Muscle of leg (tissue), 11 donors: ENCODE measurements around the gene EPYC. TPM values are rescaled to one million over a fixed set of nuclear protein-coding genes. Genes with fewer than 3 reads are reported as not detected.
"Not testable (repeated sequence)": the region's sequence is repeated elsewhere in the genome, so short reads cannot be mapped to it uniquely, and the experiment has no call there.

Experiments
- DNase-seq: peaks from one replicate; pipeline ENCODE4 v3.0.0; 2013
- H3K27ac ChIP-seq: one replicate; pipeline ENCODE4 v1.5.1; 2013; ENCODE audit warnings: mild to moderate bottlenecking, low read length, control low read depth
- H3K27me3 ChIP-seq: one replicate; pipeline ENCODE4 v1.6.1; 2013; ENCODE audit warnings: low read length; ENCODE audit not compliant: control insufficient read depth, insufficient read depth
- H3K36me3 ChIP-seq: one replicate; pipeline ENCODE4 v1.6.1; 2013; ENCODE audit warnings: low read length; ENCODE audit not compliant: control insufficient read depth, insufficient read depth
- H3K4me1 ChIP-seq: one replicate; pipeline ENCODE4 v1.6.1; 2013; ENCODE audit warnings: low read length; ENCODE audit not compliant: control insufficient read depth, insufficient read depth
- H3K4me3 ChIP-seq: one replicate; pipeline ENCODE4 v1.5.1; 2013; ENCODE audit warnings: low read length, control low read depth
- H3K9me3 ChIP-seq: replicated peaks from 2 replicates; pipeline ENCODE4 v1.6.1; 2013; ENCODE audit warnings: low read depth, low read length; ENCODE audit not compliant: control insufficient read depth
- WGBS: methylation state at CpG from one replicate; pipeline ENCODE4 v1.1.5; 2013; ENCODE audit warnings: missing lambda C conversion rate; ENCODE audit not compliant: insufficient coverage; 5-methylcytosine and 5-hydroxymethylcytosine counted together
- polyA plus RNA-seq, 8 donors: library from polyadenylated mRNA; unstranded; fragments of 120-200 nt; gene quantifications; one replicate each; pipeline versions ENCODE4 v1.2.1 to v1.2.3, GENCODE V29; 2013; ENCODE audit warnings: inconsistent platforms in 1 of 8, low replicate concordance in 1 of 8; ENCODE audit not compliant: insufficient read length in 8 of 8, insufficient read depth in 1 of 8
- total RNA-seq: library from RNA; stranded (reverse); fragments of 120-200 nt; gene quantifications from one replicate; pipeline ENCODE4 v1.2.4, GENCODE V29; 2013

The EPYC gene
- total and polyA plus RNA-seq, 9 donors, result 0.04 to 0.25 (median 0.12) TPM; not detected in 6

DNA sequence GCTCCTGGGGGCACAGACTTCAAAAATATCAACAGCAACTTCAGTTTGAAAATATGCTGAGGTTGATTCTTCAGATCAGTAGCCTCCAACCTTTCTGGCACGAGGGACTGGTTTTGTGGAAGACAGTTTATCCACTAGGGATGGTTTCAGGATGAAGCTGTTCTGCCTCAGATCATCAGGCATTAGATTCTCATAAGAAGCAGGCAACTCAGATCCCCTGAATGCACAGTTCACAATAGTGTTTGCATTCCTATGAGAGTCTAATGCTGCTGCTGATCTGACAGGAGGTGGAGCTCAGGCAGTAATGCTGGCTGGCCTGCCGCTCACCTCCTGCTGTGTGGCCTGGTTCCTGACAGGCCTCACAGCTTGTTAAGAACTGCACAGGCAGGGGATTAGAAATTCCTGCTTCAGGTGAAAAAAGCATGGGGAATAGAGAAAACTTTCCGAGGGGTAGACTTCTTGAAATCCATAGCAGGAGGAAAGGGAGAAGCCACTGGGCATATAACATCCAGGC is 12.8 kb downstream of the EPYC start:
- no peak overlapping the region for H3K4me3 ChIP-seq
- no peak overlapping the region for H3K27ac ChIP-seq
- DNase-seq, result no peak
- H3K36me3 ChIP-seq, result no peaks in the 10 kb centered on the region
- no peaks in the 10 kb centered on the region for H3K4me1 ChIP-seq
- H3K27me3 ChIP-seq, result no peaks in the 10 kb centered on the region
- no peaks in the 10 kb centered on the region for H3K9me3 ChIP-seq
- WGBS, result 71% methylated on average over 1 of the region's 3 CpGs

DNA sequence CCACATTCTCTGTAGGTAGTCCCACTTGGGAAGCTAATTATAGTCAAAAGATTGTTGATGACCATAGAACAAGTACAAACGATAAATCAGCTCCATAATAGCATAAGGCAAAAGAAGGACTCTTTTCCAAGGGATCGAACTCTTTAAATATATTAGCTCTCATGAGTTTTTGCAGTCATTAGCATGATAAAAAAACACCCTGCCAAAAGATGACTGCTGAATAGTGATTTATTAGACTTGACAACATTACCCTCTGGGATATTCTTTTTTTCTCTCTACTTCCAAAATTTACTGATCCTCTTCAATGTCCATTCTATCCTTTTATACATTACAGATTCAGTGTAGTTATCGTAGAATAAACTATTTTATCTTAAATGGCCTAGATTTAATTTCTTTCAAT is 14.2 kb downstream of the EPYC start:
- Histone ChIP-seq H3K4me1 (no peaks in the 10 kb centered on the region), H3K27ac (peak overlapping the region; percentile 81), H3K36me3 (no peaks in the 10 kb centered on the region), H3K4me3 (no peak overlapping the region), H3K9me3 (peaks cover 4% of the 10 kb centered on the region), H3K27me3 (no peaks in the 10 kb centered on the region)
- no CpG with 5 or more reads among the region's 3 CpGs for WGBS
- peak; percentile 64 for DNase-seq

DNA sequence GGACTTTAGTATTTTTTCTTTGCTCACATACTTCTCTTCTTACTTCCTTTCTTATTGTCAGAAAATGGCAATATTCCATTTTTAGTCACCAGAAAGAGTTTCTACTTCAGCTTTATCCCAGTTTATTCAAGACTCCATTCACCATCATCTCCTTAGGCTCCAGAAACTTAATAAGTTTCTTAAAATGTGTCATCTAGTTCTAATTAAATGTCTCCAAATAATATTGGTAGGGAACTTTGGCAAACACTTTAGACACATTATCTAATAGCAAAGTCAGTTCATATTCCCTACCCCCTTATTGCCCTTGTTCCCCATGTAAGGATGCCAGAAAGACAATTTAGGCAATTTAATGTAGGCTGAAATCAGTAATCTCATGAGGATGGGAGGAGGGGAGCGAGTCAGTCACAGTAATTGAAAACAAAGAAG is 15.1 kb downstream of the EPYC start:
- peak; percentile 95 for DNase-seq
- no peaks in the 10 kb centered on the region for H3K27me3 ChIP-seq
- no peaks in the 10 kb centered on the region for H3K36me3 ChIP-seq
- no peaks in the 10 kb centered on the region for H3K4me1 ChIP-seq
- H3K27ac ChIP-seq, result peak overlapping the region; percentile 81
- no CpG with 5 or more reads among the region's 1 CpG for WGBS
- H3K4me3 ChIP-seq, result no peak overlapping the region
- H3K9me3 ChIP-seq, result peaks cover 4% of the 10 kb centered on the region

DNA sequence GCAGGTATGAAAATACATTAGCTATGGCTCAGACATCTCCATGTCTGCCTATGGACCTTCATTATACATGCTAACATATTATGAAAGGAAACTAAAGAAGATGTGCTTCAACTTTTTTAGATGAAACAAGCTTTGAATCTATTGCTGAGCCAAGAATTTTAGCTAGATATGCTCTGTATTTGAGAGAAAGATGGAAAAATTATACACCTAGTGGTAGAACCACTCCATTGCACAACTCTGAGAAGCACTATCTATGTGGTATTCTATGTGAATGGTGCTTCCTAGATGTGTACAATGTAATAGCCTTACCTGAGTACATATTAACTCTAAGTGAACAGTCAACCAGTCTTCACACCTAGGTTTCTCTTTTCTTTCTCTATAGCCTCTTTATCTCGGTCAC is 17.3 kb downstream of the EPYC start:
- no peak for DNase-seq
- Histone ChIP-seq H3K27me3 (no peaks in the 10 kb centered on the region), H3K9me3 (peaks cover 4% of the 10 kb centered on the region), H3K36me3 (no peaks in the 10 kb centered on the region), H3K27ac (no peak overlapping the region), H3K4me1 (no peaks in the 10 kb centered on the region), H3K4me3 (no peak overlapping the region)
- WGBS, result no CpG with 5 or more reads among the region's 1 CpG

DNA sequence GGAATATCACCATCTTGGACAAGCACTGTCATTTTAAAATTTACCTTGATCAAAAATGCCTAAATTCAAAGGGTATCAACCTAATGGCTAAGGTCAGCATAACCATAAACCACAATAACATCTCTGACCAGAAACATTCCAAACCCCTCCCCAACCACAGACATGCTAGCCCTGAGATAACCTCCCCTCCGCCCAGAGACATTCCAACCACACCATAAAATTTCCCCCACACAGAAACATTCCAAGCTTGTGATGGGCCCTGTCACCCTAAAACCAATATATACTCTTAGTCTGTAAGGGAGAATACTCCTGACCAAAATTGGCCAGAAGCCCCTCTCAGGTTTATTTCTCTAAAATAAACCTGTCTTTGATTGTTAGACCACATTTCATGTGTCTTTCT is 17.7 kb downstream of the EPYC start:
- WGBS, result no CpG with 5 or more reads among the region's 1 CpG
- DNase-seq, result no peak
- Histone ChIP-seq H3K4me1 (no peaks in the 10 kb centered on the region), H3K27ac (no peak overlapping the region), H3K4me3 (no peak overlapping the region), H3K36me3 (no peaks in the 10 kb centered on the region), H3K27me3 (no peaks in the 10 kb centered on the region), H3K9me3 (peaks cover 4% of the 10 kb centered on the region)

DNA sequence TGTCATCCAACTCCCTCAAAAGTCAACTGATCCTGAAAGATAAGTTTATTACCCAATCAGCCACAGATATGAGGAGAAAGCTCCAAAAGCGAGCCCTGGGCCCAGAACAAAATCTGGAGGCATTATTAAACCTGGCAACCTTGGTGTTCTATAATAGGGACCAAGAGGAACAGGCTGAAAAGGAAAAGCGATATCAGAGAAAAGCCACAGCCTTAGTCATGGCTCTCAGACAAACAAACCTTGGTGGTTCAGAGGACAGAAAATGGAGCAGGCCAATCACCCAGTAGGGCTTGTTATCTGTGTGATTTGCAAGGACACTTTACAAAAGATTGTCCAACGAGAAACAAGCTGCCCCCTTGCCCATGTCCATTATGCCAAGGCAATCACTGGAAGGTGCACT is 19.4 kb downstream of the EPYC start:
- not testable (repeated sequence) for H3K9me3 ChIP-seq, H3K4me3 ChIP-seq, DNase-seq, H3K27me3 ChIP-seq, H3K27ac ChIP-seq, H3K36me3 ChIP-seq, H3K4me1 ChIP-seq
- 92% methylated on average over 2 of the region's 3 CpGs for WGBS

DNA sequence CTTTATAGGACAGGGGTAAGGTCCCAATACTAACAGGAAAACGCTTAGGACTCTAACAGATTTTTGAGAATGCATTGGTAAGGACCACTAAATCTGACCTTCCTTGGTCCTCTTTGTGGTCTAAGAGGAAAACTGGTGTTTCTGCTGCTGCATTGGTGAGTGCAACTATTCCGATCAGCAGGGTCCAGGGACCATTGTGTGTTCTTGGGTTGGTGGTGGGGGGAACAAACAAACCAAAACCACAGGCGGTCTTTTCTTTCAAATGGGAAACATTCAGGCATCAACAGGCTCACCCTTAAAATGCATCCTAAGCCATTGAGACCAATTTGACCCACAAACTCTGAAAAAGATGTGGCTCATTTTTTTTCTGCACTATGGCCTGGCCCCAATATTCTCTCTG is 20.7 kb downstream of the EPYC start:
- peaks cover 5% of the 10 kb centered on the region for H3K4me1 ChIP-seq
- DNase-seq, result no peak
- no peak overlapping the region for H3K27ac ChIP-seq
- no peaks in the 10 kb centered on the region for H3K36me3 ChIP-seq
- no peak overlapping the region for H3K4me3 ChIP-seq
- peaks cover 4% of the 10 kb centered on the region for H3K9me3 ChIP-seq
- no peaks in the 10 kb centered on the region for H3K27me3 ChIP-seq
- no CpG with 5 or more reads among the region's 3 CpGs for WGBS

DNA sequence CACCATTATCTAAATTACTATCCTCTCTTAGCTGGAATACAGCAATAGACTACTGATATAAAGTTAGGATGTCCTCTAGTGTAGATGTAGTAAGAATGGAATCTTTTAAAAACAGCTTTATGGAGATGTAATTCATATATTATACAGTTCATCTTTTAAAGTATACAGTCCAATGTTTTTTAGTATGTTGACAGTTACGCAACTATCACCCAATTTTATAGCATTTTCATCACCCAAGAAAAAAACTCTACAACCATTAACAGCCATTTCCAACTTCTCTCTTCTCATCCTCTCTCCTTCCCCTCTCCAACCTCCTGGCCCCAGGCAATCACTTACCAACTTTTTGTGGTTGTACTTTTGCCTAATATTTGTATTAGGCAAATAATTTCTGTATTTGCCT is 22.6 kb downstream of the EPYC start:
- Histone ChIP-seq H3K36me3 (no peaks in the 10 kb centered on the region), H3K9me3 (peaks cover 4% of the 10 kb centered on the region), H3K4me1 (peaks cover 7% of the 10 kb centered on the region), H3K4me3 (no peak overlapping the region), H3K27me3 (no peaks in the 10 kb centered on the region), H3K27ac (no peak overlapping the region)
- no peak for DNase-seq
- no CpG with 5 or more reads among the region's 1 CpG for WGBS

DNA sequence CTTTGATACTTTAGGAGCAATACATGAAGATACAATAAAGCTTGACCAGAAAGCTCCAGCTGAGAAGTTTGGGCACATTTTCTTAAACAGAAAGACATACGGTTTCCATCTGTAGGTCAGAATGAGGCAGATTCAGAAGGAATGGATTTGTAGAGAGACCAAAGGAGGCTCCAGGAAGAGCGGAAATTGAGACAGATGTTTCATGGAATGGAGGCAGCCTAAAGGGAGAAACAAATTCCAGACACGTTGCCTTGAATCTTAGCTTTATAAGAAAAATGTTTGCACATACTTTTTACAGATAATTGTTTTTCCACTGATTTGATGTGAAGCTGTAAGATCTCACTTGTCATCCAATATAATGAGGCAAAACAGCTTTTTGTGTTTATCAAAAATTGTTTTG is 24.8 kb downstream of the EPYC start:
- H3K27ac ChIP-seq, result peak overlapping the region; percentile 85

DNA sequence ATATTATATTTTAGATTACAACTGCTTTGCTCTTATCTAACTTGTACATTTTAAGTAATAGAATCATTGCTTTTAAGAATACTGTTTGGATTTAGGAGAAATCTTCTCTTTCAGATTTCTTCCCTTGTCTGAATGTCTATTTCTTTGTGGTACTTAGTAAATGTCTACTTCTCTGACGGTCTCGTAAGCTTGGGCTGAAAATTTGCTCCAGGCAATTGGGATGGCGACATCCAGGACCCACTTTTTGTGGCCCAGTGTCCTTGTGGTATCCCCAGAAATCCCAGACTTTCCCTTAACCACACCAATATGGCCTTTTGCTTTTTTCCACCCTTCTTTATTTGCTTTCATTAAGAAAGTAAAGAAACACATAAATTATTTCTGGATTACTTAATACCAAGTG is 25.8 kb downstream of the EPYC start:
- Histone ChIP-seq H3K27me3 (no peaks in the 10 kb centered on the region), H3K4me1 (peaks cover 7% of the 10 kb centered on the region), H3K4me3 (no peak overlapping the region), H3K27ac (peak overlapping the region; percentile 85), H3K36me3 (no peaks in the 10 kb centered on the region), H3K9me3 (no peaks in the 10 kb centered on the region)
- 72% methylated on average over 3 of the region's 3 CpGs for WGBS
- no peak for DNase-seq

More for the DNA sequence above, 24.8 kb downstream of the EPYC start:
- peak; percentile 97 for DNase-seq
- Histone ChIP-seq H3K4me3 (no peak overlapping the region), H3K9me3 (no peaks in the 10 kb centered on the region), H3K36me3 (no peaks in the 10 kb centered on the region), H3K27me3 (no peaks in the 10 kb centered on the region), H3K4me1 (peaks cover 7% of the 10 kb centered on the region)
- 13% methylated on average over 2 of the region's 3 CpGs for WGBS

DNA sequence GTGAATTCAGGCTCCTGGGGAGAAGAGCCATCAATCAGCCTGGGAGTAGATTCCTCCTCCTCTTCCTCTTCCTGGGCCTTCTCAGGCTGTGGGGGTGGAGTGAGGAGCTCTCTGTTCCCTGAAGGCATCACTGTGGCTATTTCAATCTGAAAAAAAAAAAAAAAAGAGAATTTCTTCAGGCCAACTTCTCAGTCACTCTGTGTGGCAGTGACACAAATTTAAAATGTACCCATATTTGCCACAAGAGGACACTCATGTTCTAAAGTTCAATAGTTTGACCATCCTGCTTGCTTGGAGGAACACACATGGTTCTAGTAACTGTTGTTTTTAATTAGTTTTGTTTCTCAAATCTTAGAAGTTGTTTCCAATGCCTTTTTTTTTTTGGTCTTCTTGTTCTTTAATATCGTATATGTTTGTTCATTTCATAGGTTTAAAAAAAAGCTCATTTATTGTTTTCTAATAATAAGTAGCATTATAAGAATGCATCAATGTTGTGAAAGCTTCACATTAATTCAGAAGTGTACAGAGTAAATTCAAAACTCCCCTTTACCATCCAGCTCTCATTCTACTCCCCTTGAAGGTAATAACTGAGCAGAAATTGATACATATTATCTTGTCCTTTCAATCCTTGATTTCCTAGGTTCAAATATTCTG is 26.5 kb downstream of the EPYC start:
- peak; percentile 90 for DNase-seq
- Histone ChIP-seq H3K9me3 (no peaks in the 10 kb centered on the region), H3K4me1 (peaks cover 7% of the 10 kb centered on the region), H3K4me3 (no peak overlapping the region), H3K27ac (no peak overlapping the region), H3K36me3 (no peaks in the 10 kb centered on the region), H3K27me3 (no peaks in the 10 kb centered on the region)
- WGBS, result no CpG with 5 or more reads among the region's 1 CpG
